Measurements from ENCODE around the gene ALG12. TPM values are rescaled to one million over a fixed set of nuclear protein-coding genes. Genes with fewer than 3 reads are reported as not detected.

The ALG12 gene
- polyA plus RNA-seq, 1 donor from 2014 or later, result 14.3 TPM

DNA sequence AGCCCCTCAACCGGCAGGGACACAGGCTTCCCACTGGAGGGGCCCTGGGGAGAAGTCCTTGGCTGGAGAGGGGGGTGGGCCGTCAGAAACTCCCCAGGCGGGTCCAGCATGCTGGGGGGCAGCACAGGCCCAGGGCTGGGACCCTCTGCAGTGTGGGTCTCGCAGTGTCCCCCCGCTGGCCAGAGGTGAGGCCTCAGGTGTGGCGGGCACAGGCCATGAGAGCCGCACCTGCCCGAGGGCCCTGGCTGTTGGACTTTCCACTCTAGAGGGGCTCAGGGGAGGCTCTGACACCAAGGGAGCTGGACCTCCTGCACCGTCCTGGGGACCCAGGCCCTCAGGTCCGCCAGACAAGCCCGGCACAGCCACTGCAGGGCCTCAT, 31.7 kb upstream of the ALG12 start:
- H3K27me3 ChIP-seq (ENCODE audit: insufficient read depth, low read depth, low read length), result no peaks in the 10 kb centered on the region
- no peaks in the 10 kb centered on the region for H3F3A ChIP-seq (ENCODE audit: insufficient read depth, low read length, poor library complexity, severe bottlenecking)
- TF ChIP-seq POLR2AphosphoS5 (IDR thresholded peaks at IDR 0.05) (no peak), EP300 (conservative IDR thresholded peaks at IDR 0.05; ENCODE audit: poor library complexity, severe bottlenecking) (no peak), SMC3 (conservative IDR thresholded peaks at IDR 0.05; ENCODE audit: poor library complexity) (no peak), EZH2 (IDR thresholded peaks at IDR 0.05; ENCODE audit: borderline replicate concordance, insufficient read depth, low read length, poor library complexity, severe bottlenecking) (no peak), TAF1 (IDR thresholded peaks at IDR 0.05; ENCODE audit: low read depth) (no peak), MXI1 (conservative IDR thresholded peaks at IDR 0.05; ENCODE audit: poor library complexity, severe bottlenecking) (no peak), RAD21 (conservative IDR thresholded peaks at IDR 0.05) (no peak)
- TF ChIP-seq, protein P1, sequence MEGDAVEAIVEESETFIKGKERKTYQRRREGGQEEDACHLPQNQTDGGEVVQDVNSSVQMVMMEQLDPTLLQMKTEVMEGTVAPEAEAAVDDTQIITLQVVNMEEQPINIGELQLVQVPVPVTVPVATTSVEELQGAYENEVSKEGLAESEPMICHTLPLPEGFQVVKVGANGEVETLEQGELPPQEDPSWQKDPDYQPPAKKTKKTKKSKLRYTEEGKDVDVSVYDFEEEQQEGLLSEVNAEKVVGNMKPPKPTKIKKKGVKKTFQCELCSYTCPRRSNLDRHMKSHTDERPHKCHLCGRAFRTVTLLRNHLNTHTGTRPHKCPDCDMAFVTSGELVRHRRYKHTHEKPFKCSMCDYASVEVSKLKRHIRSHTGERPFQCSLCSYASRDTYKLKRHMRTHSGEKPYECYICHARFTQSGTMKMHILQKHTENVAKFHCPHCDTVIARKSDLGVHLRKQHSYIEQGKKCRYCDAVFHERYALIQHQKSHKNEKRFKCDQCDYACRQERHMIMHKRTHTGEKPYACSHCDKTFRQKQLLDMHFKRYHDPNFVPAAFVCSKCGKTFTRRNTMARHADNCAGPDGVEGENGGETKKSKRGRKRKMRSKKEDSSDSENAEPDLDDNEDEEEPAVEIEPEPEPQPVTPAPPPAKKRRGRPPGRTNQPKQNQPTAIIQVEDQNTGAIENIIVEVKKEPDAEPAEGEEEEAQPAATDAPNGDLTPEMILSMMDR (IDR thresholded peaks at IDR 0.05; ENCODE audit: poor library complexity, severe bottlenecking), result no peak
- TF ChIP-seq, protein P2, sequence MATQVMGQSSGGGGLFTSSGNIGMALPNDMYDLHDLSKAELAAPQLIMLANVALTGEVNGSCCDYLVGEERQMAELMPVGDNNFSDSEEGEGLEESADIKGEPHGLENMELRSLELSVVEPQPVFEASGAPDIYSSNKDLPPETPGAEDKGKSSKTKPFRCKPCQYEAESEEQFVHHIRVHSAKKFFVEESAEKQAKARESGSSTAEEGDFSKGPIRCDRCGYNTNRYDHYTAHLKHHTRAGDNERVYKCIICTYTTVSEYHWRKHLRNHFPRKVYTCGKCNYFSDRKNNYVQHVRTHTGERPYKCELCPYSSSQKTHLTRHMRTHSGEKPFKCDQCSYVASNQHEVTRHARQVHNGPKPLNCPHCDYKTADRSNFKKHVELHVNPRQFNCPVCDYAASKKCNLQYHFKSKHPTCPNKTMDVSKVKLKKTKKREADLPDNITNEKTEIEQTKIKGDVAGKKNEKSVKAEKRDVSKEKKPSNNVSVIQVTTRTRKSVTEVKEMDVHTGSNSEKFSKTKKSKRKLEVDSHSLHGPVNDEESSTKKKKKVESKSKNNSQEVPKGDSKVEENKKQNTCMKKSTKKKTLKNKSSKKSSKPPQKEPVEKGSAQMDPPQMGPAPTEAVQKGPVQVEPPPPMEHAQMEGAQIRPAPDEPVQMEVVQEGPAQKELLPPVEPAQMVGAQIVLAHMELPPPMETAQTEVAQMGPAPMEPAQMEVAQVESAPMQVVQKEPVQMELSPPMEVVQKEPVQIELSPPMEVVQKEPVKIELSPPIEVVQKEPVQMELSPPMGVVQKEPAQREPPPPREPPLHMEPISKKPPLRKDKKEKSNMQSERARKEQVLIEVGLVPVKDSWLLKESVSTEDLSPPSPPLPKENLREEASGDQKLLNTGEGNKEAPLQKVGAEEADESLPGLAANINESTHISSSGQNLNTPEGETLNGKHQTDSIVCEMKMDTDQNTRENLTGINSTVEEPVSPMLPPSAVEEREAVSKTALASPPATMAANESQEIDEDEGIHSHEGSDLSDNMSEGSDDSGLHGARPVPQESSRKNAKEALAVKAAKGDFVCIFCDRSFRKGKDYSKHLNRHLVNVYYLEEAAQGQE (IDR thresholded peaks at IDR 0.05; ENCODE audit: borderline replicate concordance), result no peak
- no peak overlapping the region for H3K4me2 ChIP-seq (ENCODE audit: low read length)
- H3K9me3 ChIP-seq (ENCODE audit: low read length), result no peaks in the 10 kb centered on the region
- no peak overlapping the region for H3K9ac ChIP-seq (ENCODE audit: low read length)
- H2AFZ ChIP-seq (ENCODE audit: low read depth, low read length), result no peak overlapping the region
- H3K36me3 ChIP-seq (ENCODE audit: insufficient read depth, low read length), result no peaks in the 10 kb centered on the region
- no peak overlapping the region for H3K4me3 ChIP-seq (ENCODE audit: low read length)
- no peaks in the 10 kb centered on the region for H4K20me1 ChIP-seq (ENCODE audit: insufficient read depth)
- H3K79me2 ChIP-seq (replicated peaks; ENCODE audit: insufficient read depth, low read length), result no peaks in the 10 kb centered on the region
- H3K27ac ChIP-seq (ENCODE audit: low read length), result no peak overlapping the region
- H3K9me2 ChIP-seq (ENCODE audit: insufficient read depth, low read length), result no peaks in the 10 kb centered on the region

DNA sequence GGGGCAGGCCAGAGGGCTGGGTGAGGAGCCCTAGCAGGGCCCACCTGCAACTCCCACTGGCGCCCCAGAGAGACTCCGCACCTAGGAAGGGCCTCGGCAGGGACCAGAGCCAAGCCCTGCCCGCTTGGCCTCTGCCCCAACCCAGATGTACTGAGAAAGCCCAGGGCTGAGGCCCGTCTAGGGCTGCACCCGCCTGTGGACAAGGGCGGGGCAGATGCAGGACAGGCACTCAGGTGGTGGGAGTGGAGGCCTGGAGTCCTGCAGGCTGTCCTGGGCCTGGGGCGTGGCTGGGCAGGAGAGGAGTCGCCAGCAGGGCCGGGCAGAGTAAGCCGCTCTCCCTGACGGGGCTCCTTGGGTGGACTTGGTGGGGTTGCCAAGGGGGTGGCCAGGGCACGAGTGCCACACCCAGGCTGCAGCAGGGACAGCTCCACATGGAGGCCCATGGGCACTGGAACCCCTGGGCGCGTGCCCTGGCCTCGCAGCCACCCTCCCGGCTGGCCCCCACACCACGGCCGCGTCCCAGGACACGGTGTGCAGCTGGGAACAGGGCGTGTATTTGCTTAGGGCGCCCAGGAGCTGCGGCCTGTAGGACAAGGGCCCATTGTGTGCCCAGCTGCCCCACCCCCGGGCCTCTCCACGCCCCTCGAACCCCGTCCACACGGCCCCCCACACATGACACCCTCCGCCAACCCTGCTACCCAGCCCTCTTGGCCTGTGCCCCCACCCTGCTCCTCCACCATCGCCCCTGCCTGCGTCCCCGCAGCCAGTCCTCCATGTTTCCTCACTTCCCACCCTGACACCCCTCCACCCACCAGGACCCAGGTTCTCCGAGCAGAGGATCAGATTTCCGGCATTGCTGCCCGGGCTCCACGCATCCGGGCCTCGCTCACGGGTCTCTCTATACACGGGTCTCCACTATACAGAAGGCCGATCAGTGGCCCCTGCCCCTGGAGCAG, 31.0 kb upstream of the ALG12 start:
- H3K79me2 ChIP-seq (replicated peaks; ENCODE audit: insufficient read depth, low read length), result no peaks in the 10 kb centered on the region
- H3K9ac ChIP-seq (ENCODE audit: low read length), result no peak overlapping the region
- H3K36me3 ChIP-seq (ENCODE audit: insufficient read depth, low read length), result no peaks in the 10 kb centered on the region
- no peak overlapping the region for H3K4me2 ChIP-seq (ENCODE audit: low read length)
- H3K9me2 ChIP-seq (ENCODE audit: insufficient read depth, low read length), result no peaks in the 10 kb centered on the region
- no peaks in the 10 kb centered on the region for H3K27me3 ChIP-seq (ENCODE audit: insufficient read depth, low read depth, low read length)
- H2AFZ ChIP-seq (ENCODE audit: low read depth, low read length), result no peak overlapping the region
- no peak overlapping the region for H3K4me3 ChIP-seq (ENCODE audit: low read length)
- no peaks in the 10 kb centered on the region for H3F3A ChIP-seq (ENCODE audit: insufficient read depth, low read length, poor library complexity, severe bottlenecking)
- no peak for TF ChIP-seq TAF1 (IDR thresholded peaks at IDR 0.05; ENCODE audit: low read depth)
- no peak overlapping the region for H3K27ac ChIP-seq (ENCODE audit: low read length)
- H4K20me1 ChIP-seq (ENCODE audit: insufficient read depth), result no peaks in the 10 kb centered on the region
- H3K9me3 ChIP-seq (ENCODE audit: low read length), result no peaks in the 10 kb centered on the region

All from neural cell (in vitro differentiated cells).